ENCODE results near the gene MRAP.
A peak's percentile ranks its signal among the peaks of the same experiment; 100 is the strongest.

The MRAP gene

DNA sequence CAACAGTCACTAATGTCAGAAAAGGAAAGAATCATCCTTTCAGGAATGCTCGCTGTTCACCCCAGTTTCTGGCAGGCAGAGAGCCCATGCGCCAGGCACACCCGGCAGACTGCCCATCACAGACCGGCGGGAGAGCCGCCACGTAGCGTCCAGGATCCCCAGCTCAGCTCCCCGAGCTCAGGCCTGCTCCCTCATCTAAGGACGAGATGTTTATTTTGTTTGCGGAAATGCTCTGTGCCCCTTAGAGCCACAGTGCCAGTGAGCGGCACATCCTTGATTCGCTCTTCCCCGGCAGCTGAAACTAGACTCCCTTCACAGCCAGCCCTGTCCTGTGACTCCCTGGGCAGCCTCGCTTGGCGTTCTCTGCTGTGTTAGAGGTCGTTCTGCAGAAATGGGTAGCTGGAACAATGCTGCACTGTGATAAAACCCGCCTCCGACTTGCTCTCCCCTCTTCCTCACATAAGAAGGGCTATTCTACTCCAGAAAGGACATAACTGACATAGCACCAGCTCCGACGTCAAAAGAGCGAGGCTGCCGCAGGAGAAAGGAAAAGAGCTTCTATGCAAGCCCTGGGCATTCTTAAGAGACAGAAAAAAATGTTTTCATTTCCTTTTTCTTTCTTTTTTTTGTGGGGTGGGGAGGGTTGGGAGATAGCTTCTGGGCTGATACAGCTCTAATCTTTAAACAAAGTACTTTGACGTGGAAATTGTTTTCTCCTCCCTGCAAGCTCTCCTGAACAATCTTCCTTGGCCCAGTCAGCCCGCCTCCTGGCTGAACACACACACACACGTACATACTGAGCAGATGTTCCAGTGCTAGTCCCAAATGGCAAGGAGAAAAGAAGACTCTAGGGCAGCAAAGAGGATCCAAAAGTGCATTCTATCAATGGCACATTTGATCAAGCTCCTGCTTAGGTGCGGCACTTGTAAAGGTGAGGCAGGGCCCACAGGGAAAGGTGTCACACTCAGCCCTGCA lies 37.2 kb downstream of the MRAP start:
- Histone ChIP-seq H3K4me1 (ENCODE audit: control insufficient read depth, insufficient read depth, low read length) (no peaks in the 10 kb centered on the region), H3K27ac (ENCODE audit: extremely low read depth, low read depth, low read length) (no peak overlapping the region), H3K36me3 (ENCODE audit: control insufficient read depth in 2 of 2, insufficient read depth in 1 of 2, low read length in 2 of 2) (peaks cover 57 to 92% of the 10 kb centered on the region in 2 experiments), H3K9me3 (ENCODE audit: control insufficient read depth, insufficient read depth, low read depth, low read length) (no peaks in the 10 kb centered on the region), H3K4me3 (ENCODE audit: low read depth, low read length) (no peak overlapping the region)
- ChIA-PET POLR2A (interaction anchor here (0.6 kb wide), 1 partner anchor 15 kb away, joined by 6 read pairs; no protein-coding TSS in a partner anchor), CTCF (interaction anchor here (1.2 kb wide), 1 partner anchor 239 kb away, joined by 4 read pairs; no protein-coding TSS in a partner anchor)
- no peak for TF ChIP-seq ZNF473 (tag by site-specific recombination; IDR thresholded peaks at IDR 0.05)
- TF ChIP-seq, protein P1, sequence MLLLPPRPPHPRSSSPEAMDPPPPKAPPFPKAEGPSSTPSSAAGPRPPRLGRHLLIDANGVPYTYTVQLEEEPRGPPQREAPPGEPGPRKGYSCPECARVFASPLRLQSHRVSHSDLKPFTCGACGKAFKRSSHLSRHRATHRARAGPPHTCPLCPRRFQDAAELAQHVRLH (tag by site-specific recombination; IDR thresholded peaks at IDR 0.05) = no peak
- TF ChIP-seq, protein P2, sequence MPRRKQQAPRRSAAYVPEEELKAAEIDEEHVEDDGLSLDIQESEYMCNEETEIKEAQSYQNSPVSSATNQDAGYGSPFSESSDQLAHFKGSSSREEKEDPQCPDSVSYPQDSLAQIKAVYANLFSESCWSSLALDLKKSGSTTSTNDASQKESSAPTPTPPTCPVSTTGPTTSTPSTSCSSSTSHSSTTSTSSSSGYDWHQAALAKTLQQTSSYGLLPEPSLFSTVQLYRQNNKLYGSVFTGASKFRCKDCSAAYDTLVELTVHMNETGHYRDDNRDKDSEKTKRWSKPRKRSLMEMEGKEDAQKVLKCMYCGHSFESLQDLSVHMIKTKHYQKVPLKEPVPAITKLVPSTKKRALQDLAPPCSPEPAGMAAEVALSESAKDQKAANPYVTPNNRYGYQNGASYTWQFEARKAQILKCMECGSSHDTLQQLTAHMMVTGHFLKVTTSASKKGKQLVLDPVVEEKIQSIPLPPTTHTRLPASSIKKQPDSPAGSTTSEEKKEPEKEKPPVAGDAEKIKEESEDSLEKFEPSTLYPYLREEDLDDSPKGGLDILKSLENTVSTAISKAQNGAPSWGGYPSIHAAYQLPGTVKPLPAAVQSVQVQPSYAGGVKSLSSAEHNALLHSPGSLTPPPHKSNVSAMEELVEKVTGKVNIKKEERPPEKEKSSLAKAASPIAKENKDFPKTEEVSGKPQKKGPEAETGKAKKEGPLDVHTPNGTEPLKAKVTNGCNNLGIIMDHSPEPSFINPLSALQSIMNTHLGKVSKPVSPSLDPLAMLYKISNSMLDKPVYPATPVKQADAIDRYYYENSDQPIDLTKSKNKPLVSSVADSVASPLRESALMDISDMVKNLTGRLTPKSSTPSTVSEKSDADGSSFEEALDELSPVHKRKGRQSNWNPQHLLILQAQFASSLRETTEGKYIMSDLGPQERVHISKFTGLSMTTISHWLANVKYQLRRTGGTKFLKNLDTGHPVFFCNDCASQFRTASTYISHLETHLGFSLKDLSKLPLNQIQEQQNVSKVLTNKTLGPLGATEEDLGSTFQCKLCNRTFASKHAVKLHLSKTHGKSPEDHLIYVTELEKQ (tag by site-specific recombination; IDR thresholded peaks at IDR 0.05; ENCODE audit: borderline replicate concordance) = no peak
- TF ChIP-seq KLF9 (tag by site-specific recombination; IDR thresholded peaks at IDR 0.05; ENCODE audit: low read depth) = no peak
- TF ChIP-seq ZNF514 (tag by site-specific recombination; IDR thresholded peaks at IDR 0.05) = no peak
- no peak for TF ChIP-seq ZNF624 (tag by site-specific recombination; IDR thresholded peaks at IDR 0.05)
- TF ChIP-seq ZNF626 (tag by site-specific recombination; IDR thresholded peaks at IDR 0.05) = no peak
- no peak for TF ChIP-seq ZNF777 (tag by site-specific recombination; IDR thresholded peaks at IDR 0.05; ENCODE audit: borderline replicate concordance)
- no peak for TF ChIP-seq ZNF223 (tag by site-specific recombination; IDR thresholded peaks at IDR 0.05)
- no peak for TF ChIP-seq ZBTB48 (tag by site-specific recombination; IDR thresholded peaks at IDR 0.05)
- TF ChIP-seq ZNF830 (tag by site-specific recombination; IDR thresholded peaks at IDR 0.05; ENCODE audit: low read depth) = no peak
- no peak for TF ChIP-seq ZNF266 (tag by site-specific recombination; IDR thresholded peaks at IDR 0.05; ENCODE audit: low read depth)
- no peak for TF ChIP-seq MYNN (tag by site-specific recombination; IDR thresholded peaks at IDR 0.05; ENCODE audit: borderline replicate concordance)
- TF ChIP-seq ZNF785 (tag by site-specific recombination; IDR thresholded peaks at IDR 0.05) = no peak
- no peak for TF ChIP-seq ZNF747 (tag by site-specific recombination; IDR thresholded peaks at IDR 0.05)
- no peak for TF ChIP-seq ZNF404 (tag by site-specific recombination; IDR thresholded peaks at IDR 0.05)
- TF ChIP-seq YY1 (tag by site-specific recombination; IDR thresholded peaks at IDR 0.05) = no peak

DNA sequence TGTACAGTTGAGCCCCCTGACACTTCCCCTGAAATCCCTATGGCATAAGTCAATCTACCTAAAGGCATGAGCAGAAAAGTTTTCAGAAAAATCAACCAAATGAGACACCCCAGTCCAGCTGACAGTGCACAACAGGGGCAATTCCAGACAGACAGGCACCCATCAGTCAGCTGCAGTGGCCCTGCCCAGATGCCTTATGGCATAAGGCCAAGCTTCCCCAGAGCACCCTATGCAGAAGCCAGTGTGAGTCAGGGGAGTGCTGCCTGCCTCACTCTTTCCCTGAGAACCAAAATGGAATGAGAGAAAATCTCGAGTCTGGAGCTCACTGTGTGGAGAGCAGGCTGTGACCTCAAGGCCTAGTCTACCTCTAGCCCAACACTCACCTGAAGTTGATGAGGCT lies 38.1 kb downstream of the MRAP start:
- H3K9me3 ChIP-seq (ENCODE audit: control insufficient read depth, insufficient read depth, low read depth, low read length) = no peaks in the 10 kb centered on the region
- no peak for TF ChIP-seq ZNF560 (tag by site-specific recombination; IDR thresholded peaks at IDR 0.05; ENCODE audit: borderline replicate concordance)
- TF ChIP-seq OSR2 (tag by site-specific recombination; IDR thresholded peaks at IDR 0.05) = peak; percentile 26; the same call in 1 of the 2 replicates
- POLR2A ChIA-PET = no interaction called here
- no peak overlapping the region for H3K4me3 ChIP-seq (ENCODE audit: low read depth, low read length)
- CTCF ChIA-PET = interaction anchor here (0.7 kb wide), 1 partner anchor 252 kb away, joined by 3 read pairs; no protein-coding TSS in a partner anchor
- peaks cover 57 to 92% of the 10 kb centered on the region in 2 experiments for H3K36me3 ChIP-seq (ENCODE audit: control insufficient read depth in 2 of 2, insufficient read depth in 1 of 2, low read length in 2 of 2)
- H3K4me1 ChIP-seq (ENCODE audit: control insufficient read depth, insufficient read depth, low read length) = no peaks in the 10 kb centered on the region
- no peak overlapping the region for H3K27ac ChIP-seq (ENCODE audit: extremely low read depth, low read depth, low read length)

All from HEK293 (cell line).